Peyer's patch (tissue), 4 donors: Measurements from ENCODE around the gene LRRC1.

Experiments
- CTCF ChIP-seq, 6 experiments: fragments of 450-650 bp in 4 of 6; fragments of 200-600 bp in 2 of 6; sonication (generic) in 1 of 6; IDR thresholded peaks; one replicate each; pipeline ENCODE4 v1.5.1; 2017 to 2019; ENCODE audit warnings: antibody characterized with exemption in 6 of 6, mild to moderate bottlenecking in 3 of 6, moderate library complexity in 1 of 6
- POLR2A ChIP-seq, 2 donors: fragments of 450-650 bp; IDR thresholded peaks; one replicate each; pipeline ENCODE4 v1.5.1; 2017; ENCODE audit warnings: antibody characterized with exemption in 2 of 2, mild to moderate bottlenecking in 2 of 2, moderate library complexity in 2 of 2

- TF ChIP-seq CTCF (IDR thresholded peaks at IDR 0.05) (no peak), POLR2A (IDR thresholded peaks at IDR 0.05) (no peak)
Observed at GRCh38 chr6:53809691-53810090, 14.9 kb downstream of the LRRC1 start.
